Adipose tissue (tissue), 3 donors: Measurements from ENCODE around the gene TPRN. TPM values are rescaled to one million over a fixed set of nuclear protein-coding genes. Genes with fewer than 3 reads are reported as not detected.

Experiments used
- H3K27ac ChIP-seq: one replicate; pipeline ENCODE4 v1.5.1; 2013; ENCODE audit warnings: low read depth, low read length
- WGBS, 3 donors: extraction: QIAGEN DNeasy Blood & Tissue Kit; methylation state at CpG; one replicate each; pipeline ENCODE4 v1.1.7; 2013; 5-methylcytosine and 5-hydroxymethylcytosine counted together
- polyA plus RNA-seq, 3 donors: library from polyadenylated mRNA; stranded (reverse); fragments of 200-250 nt; gene quantifications; one replicate each; pipeline ENCODE4 v1.2.3, GENCODE V29; 2013
- donor health status: healthy with polysubstance abuse.
- donor health status: Bipolar disorder and iron deficiency.
- donor health status: healthy.

Gene TPRN
- polyA plus RNA-seq, 3 donors = 4.3 to 67.8 (median 4.5) TPM

DNA sequence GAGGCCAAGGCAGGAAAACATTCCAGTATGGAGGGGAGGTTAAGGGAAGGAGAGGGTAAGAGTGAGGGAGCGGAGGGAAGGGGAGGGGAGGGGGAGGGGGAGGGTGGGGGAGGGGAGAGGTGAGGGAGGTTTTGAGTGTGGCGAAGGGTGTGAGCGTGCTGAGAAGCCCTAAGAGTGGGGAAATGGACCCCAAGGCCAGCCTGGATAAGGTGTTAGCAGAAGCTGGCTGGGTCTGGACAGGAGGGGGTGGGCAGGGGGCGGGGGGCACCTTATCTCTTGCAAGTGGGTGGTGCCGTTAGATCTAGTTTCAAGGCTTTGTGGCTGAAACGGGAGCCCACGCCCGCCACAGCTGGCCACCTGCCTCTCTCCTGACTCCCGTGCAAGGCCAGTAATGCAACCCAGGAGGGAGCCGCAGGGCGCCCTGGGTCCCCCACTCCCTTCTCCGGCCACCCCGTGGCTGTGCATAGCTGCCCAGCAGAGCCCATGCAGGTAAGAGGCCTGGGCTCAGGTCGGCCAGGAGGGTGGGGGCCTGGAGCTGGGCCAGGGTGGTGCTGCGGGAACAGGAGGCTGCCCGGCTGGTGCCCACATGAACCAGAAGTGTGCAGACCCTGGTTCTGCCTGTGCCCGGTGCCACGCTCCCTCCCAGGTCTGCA lies 27.4 kb upstream of the TPRN start:
- H3K27ac ChIP-seq = no peak overlapping the region
- WGBS, 3 donors = 25 to 43% (median 33%) methylated on average over 18 of the region's 18 CpGs

DNA sequence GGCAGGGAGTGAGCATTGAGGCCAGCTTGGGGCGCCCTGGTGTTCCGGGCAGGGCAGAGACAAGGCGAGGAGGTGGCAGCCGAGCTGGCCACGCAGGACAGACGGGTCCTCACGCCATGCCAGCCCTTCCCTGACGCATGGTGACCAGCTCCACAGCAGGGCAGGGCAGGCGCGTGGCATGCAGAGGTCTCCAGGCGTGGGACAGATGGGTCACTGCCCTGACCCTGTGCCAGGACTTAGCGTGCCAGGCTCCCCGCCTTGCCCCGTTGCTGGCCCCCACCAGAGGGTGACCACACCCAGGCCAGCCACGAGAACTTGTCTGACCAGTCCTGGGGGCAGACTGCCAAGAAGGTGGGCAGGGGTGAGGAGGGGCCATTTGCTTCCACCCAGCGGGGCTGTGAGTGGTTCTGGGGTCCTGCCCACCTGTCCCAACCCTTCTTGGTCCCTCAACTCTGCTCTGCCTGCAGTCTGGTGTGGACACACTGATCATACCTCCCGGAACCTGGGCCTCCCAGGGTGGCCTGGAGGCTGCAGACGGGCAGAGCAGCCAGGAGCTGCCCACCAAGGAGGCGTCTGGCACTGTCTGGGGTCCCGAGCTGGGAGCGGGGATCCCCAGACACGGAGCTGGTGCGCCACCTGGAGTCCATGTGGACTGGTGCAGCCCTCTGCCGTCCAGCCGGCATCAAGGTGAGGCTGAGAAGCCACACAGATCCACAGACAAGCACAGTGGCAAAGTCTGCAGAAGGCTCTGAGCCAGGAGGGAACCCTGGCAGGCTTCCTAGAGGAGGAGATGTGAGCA lies 26.7 kb upstream of the TPRN start, which contains the start of gene RNF224:
Gene RNF224 (plus strand): TSS at position 449 of the 799 bp plus-strand sequence. CDS start 834 bp downstream, outside the sequence.
- WGBS, 3 donors = 11 to 39% (median 31%) methylated on average over 22 to 25 of the region's 25 CpGs

DNA sequence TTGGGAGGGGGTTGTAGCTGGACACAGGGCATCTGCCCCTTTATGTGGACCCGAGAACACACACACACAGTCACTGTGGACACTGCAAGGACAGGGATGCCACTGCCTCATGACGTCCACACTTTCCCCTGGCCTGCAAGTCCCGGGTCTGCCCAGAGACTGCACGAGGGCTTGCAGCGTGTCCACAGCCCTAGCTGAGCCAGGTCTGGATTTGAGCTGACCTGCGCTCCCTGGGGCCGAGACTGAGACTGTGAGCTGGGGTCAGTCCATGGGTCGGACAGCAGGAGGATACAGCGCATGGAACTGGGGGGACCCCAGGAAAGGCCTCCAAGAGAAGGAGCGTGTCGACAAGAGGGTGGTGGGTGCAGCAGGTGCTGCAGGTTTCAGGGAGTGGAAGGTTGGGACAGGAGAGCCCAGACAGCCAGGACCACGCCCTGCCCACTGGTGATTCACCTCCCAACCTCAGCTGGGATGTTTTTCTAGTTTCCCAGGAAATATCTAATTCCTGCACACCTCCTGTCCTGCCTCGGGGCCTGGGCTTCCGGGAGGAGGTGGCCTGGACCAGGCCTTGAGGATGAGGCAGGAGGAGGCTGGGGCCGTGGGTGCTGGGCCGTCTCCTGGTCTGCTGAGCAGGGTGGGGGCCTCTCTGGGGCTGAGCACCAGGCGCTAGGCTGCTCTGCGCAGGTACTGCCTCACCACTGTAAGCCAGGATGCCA lies 26.0 kb upstream of the TPRN start:
- no peak overlapping the region for H3K27ac ChIP-seq
- 64 to 70% (median 66%) methylated on average over 18 of the region's 18 CpGs for WGBS, 3 donors

More for the DNA sequence above, 26.7 kb upstream of the TPRN start, which contains the start of gene RNF224:
- H3K27ac ChIP-seq = no peak within 1 kb of the TSS

DNA sequence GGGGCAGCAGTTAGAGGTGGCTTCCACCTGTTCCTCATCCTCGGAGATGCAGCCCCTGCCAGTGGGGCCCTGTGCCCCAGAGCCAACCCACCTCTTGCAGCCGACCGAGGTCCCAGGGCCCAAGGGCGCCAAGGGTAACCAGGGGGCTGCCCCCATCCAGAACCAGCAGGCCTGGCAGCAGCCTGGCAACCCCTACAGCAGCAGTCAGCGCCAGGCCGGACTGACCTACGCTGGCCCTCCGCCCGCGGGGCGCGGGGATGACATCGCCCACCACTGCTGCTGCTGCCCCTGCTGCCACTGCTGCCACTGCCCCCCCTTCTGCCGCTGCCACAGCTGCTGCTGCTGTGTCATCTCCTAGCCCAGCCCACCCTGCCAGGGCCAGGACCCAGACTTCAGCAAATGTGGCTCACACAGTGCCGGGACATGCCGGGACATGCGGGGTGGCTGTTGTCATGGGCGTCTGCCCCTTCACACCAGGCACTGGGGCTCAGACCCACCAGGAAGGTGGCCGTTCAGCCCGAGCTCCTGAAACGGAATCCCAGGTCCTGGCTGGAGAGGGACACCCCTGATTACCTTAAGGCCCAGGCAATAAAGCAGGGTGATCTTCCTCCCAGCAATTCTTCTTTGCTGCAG lies 25.3 kb upstream of the TPRN start:
- WGBS, 3 donors = 79% methylated on average over 21 of the region's 21 CpGs
- no peak overlapping the region for H3K27ac ChIP-seq

DNA sequence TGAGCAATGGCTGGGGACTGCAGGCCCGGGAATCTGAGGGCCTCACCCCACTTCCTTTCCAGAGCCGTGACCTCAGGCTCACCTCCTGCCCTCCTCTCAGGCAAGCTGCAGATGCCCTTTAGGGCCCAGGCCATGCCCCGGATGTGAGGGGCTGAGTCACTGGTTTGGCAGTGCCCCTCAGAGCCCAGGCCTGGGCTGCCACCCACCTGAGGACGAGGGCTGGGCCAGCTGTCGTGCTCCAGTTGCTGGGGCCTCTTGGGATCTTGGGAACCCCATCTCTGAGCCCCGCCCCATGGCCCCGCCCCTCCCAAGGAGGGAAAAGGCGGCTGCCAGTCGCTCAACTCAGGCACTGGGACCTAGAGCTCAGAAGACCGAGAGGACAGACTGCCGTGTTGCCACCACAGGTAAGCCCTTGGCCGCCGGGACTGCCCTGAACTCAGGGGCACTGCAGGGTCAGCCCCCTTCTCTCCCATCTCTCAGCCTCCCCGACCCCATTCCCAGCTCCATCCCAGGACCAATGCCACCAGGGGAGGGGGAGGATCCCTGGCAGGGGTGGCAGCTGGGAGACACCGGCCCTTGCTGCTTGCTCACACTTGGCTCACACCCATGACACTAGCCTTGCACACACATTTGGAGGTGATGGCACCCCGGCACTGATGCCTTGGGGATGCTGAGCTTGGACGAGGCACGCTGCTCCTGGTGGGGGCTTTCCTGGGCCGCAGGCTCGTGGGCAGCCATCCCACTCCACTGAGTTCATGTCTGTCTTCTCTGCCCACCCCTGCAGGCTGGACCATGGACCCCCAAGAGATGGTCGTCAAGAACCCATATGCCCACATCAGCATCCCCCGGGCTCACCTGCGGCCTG lies 24.5 kb upstream of the TPRN start, which contains the start of gene CYSRT1:
Gene CYSRT1 (plus strand): TSS at position 345 of the 865 bp plus-strand sequence. CDS start 448 bp downstream, at position 793.
- H3K27ac ChIP-seq = no peak within 1 kb of the TSS
- 54 to 56% (median 55%) methylated on average over 22 to 23 of the region's 23 CpGs for WGBS, 3 donors

DNA sequence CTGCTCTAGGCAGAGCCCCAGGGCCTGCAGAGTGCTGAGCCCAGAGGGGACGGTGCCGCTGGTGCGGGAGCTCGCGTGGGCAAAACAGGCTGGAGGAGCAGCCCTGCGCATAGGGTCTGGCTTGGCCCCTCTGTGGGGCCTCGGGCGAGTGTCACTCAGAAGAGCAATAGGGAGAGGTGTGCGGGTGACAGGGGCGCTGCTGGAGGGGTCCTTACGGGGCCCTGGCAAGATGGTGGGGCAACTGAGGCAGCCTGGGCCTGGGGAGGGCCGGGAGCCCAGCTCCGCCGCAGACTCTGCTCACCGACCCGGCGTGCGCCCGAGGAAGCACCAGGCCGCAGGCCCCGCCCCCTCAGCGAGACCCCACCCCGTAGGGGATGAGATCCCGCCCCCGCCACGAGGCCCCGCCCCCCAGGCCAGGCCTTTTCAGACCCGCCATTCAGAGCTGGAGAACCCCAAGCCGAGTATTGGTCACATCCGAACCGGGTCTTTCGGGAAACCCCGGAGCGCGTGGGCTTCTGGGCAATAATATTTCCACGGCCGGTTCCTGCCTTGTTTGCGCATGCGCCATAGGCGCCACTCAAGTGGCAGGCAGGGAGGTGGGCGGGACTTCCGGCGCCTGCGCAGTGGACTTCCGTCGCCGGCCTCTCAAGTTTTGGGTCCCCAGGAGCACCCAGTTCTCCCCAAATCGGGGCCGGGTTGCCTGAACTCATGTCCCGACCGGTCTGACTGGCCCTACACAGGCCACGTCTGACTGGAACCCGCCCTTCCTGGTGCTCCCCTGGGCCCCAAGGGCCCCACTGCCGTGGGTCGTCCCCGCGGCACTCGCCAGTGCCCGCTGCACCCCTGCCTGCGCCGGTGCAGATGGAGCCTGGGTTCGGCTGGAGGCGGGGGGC lies 22.8 kb upstream of the TPRN start:
- 1 to 3% (median 1%) methylated on average over 47 to 63 of the region's 63 CpGs for WGBS, 3 donors
- H3K27ac ChIP-seq = no peak overlapping the region

DNA sequence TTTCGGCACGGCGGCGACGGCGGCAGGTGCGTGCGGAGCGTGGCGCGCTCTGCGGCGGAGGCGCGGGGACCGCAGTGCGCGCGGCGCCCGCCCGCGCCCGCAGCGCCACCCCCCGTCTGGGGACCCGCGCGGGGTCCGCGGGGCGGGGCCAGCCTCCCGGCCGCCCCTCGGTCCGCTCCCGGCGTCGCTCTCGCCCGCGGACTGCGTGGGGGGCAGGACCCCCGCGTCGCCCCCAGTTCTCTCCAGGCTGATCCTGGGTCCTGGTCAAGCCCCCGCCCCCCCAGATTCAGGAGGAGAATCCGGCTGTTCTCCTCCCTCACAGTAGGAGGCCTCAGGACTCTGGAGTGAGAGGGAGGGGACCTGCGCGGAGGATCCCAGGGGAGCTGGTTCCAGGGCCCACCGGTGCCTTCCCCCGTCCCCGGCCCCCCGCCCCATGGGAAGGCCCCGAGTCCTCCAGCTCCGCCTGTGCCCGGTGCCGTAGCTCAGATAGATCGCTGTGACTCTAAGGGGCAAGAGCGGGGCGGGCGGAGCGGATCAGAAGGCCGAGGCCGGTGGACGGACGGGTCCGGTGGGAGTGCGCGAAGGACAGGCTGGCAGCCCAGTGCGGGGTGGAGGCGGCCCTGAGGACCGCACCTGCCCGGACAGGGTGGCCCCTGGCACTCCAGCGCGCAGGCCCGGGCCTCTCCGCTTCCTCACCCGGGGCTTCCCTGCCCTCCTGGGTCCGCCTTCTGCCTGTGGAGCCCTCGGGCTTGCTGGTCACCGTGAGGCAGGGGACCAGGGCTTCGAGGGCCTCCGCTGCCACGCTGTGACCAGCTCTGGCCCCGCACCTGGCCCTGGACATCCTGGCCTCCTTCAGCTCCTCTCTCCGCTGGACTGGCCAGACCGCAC lies 21.9 kb upstream of the TPRN start, which contains the start of gene RNF208:
Gene RNF208 (minus strand): TSS at position 51 of the 888 bp plus-strand sequence. CDS start 1,028 bp downstream, outside the sequence.
- 5% methylated on average over 53 to 88 of the region's 88 CpGs for WGBS, 3 donors
- H3K27ac ChIP-seq = no peak within 1 kb of the TSS

DNA sequence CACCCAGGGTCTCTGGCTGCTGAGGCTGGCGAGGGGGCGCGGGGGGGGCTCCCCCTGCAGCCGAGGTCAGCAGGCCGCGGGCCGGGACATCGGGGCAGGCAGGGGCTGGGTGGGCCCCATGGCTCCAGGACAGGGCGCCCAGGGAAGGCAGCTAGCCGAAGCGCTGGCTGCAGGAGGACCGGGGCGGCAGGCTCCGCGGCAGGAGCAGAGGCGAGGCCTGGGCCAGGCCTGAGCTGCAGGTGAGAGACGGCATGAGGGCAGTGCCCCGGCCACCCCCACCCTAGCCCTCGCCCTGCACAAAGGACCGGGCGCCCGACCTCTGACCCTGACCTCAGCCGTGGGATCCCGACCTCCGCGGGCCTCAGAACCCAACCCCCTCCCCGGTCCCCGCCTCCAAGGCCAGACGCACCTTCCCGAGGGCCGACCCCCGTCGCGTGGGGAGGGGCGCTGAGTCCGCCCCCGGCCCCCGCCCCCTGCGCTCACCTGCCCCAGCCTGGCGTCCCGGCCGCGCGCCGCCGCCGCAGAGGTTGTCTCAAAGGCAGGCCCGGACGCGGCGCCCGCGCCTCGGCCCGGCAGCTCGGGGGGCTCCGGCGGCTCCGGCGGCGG lies 21.1 kb upstream of the TPRN start:
- no peak overlapping the region for H3K27ac ChIP-seq
- 2 to 13% (median 11%) methylated on average over 34 to 61 of the region's 61 CpGs for WGBS, 3 donors

DNA sequence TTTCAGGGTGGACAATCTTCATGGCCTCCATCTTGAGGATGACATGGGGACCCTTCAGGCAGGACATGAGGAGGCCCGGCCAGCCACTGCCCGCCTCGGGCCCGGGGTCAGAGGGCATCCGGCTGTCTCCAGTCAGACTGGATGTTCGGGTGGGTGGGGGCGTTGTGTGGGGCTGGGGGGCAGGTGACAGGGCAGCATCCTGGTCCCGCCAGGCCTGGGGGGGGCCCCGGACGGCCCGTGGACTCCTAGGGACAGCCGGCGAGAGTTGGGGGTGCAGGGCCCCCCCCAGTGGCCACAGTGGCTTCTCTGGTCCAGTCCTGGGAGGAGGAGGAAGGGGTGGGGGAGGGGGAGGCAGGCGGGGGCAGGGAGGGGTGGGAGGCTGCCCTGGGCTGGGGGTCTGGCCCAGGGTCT lies 20.6 kb upstream of the TPRN start:
- WGBS, 3 donors = 79 to 84% (median 84%) methylated on average over 11 to 14 of the region's 14 CpGs
- H3K27ac ChIP-seq = no peak overlapping the region

DNA sequence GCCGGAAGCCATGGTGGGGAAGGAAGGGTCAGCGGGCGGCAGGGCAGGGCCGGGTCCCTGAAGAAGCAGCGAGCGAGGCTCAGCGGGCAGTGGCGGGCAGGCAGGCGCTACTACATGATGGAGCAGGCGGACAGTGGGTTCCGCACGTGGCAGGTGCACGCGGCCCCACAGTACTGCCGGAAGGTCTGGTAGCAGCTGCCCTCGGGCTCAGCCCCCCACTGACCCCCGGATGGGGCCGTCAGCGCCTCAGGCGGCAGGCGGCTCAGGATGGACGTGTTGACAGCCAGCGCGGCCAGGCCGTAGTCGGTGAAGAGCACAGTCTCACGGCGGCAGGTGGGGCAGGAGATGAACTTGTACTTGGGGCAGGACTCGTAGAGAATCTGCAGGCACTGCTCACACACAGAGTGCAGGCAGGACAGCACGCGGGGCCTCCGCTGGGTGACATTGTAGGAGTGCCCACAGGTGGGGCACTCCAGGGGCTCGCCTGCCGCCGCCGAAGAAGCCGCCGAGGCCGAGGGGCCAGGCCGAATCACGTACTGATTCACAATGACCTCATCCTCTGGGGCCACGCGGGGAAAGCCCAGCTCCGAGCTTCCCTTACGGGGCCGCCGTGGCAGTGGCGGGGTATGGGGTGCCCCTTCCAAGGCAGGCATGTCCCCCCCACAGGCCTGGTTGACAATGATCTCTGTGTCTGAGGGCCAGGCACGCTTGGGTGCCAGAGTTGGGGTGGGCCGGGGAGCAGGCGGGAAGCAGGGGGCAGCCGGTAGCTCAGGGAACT lies 20.0 kb upstream of the TPRN start:
- 88 to 93% (median 92%) methylated on average over 50 to 52 of the region's 52 CpGs for WGBS, 3 donors
- H3K27ac ChIP-seq = no peak overlapping the region

DNA sequence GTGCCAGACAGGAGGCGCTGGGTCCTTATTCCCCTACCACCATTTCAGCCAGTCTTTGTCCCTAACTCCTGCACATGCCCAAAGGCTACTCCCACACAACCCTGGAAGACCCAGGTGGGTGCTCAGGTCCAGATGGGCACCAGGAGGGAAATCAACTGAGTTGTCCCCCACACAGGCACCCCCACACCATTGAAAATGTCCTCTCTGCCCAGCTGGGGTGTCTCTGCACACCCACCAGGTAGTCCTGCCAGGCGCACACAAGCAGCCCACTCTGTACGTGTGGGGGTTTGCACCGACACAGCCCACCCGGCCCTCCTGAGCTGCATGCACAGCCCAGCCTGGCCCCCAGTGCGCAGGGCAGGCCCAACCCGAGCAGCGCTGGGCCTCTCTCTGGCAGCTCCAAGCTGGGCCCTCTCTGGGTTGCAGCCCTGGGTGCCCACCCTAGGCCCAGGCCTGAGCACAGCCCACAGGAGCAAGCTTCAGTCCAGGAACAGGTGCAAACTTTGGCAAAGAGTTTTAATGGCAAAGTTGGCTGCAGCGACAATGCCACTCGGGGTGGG lies 19.3 kb upstream of the TPRN start:
- no peak overlapping the region for H3K27ac ChIP-seq
- WGBS, 3 donors = 91% methylated on average over 10 of the region's 10 CpGs

DNA sequence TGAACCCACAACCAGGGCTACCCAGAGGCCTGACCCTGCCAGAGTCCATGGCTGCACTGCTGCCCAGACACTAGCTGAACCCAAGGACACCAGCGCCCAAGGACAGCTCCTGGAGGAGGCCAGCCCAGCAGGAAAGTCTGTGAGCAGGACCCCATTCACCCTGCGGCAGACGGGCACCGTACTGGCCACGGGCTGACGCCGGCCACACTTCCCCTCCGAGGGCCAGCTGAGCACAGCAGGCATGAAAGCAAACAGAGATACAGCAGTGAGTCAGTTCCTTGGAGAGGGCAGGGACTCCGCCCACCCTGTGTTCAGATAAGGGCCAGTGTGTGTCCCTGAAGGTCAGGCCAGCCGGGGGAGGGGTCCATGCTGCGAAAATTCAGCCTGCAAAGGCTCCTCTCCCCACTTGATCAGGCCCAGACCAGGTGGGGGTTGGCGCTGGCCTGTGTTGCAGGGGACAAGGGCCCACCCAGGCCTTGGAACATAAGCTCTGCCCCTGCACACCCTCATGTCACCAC lies 18.3 kb upstream of the TPRN start:
- no peak overlapping the region for H3K27ac ChIP-seq
- WGBS, 3 donors = 41 to 70% (median 63%) methylated on average over 12 of the region's 12 CpGs

DNA sequence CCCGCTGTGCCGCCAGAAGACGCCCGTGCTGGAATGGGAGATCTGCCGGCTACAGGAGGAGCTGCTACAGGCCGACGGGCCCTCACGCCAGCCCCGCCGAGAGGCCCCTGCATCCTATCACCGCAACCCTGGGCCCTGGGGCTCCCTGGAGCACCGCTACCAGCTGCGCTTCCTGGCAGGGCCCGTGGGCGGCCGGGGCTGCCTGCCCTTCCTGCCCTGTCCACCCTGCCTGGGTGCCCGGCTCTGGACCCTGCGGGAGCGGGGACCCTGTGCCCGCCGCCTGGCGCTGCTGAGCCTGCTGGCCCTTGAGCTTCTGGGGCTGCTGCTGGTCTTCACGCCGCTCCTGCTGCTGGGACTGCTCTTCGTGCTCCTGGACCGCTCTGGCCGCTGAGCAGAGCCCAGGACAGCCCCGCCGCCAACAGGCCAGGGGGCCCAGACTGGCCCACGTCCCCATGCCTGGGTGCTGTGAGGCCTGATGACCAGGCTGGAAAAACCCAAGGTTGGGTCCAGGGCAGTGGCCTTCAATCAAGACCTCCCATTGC lies 17.7 kb upstream of the TPRN start:
- H3K27ac ChIP-seq = no peak overlapping the region
- WGBS, 3 donors = 80 to 89% (median 80%) methylated on average over 27 to 30 of the region's 30 CpGs
